GM19351 (cell line): ENCODE measurements around the gene LMBRD2.

Experiments
- ATAC-seq: cut with Tn5 transposase; IDR thresholded peaks from one replicate; pipeline ENCODE4 v1.9.1; 2021; ENCODE audit warnings: mild to moderate bottlenecking, moderate library complexity; ENCODE audit not compliant: unreplicated experiment

LMBRD2 gene

DNA sequence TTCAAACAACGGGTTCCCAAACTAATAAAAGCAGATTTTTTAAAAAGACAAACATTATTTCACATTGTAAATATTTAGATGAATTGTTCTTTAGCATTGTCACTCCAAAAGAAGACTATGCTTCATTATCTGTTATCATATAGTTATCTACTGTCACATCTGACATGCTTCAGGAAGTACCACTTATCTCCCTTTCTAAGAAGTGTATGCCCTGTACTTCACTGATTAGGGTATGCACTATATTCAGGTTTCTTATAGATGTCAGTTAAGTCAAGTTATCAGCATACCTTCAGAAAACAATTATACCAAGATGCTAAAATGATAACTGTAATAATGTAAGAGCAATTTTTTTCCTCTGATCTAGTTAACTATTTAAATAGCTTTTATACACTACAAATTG lies 40.4 kb downstream of the LMBRD2 start:
- ATAC-seq: no peak

DNA sequence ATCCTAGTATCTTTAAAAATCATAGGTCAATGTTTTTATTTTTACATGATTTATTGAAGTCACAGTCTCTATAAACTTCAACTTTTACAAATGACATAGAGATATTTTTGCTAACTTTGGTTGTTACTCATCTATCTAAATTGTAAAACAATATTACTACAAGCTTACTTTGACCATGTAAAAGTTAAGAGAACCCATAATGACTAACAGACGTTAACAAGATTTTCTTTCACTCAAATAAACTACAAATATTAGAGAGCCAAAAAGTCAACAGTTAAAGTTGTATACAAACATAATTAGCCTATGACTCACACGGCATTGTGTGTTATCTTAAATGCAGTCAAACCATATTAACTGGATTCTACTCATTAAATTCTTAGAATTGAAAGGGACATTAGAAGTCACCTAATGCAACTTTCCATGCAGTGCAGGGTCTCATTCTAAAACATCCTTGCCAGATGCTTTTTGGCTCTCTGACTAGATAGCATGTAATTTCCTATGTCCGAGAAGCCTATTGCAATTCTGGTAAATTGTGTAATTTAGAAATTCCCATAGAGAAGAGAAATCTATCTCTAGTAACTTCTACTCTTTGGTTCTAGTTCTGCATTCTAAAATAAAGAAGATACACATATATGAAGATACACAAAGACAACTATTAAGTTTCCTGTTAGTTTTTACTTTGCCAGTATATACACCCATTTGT lies 42.8 kb downstream of the LMBRD2 start:
- no peak for ATAC-seq

DNA sequence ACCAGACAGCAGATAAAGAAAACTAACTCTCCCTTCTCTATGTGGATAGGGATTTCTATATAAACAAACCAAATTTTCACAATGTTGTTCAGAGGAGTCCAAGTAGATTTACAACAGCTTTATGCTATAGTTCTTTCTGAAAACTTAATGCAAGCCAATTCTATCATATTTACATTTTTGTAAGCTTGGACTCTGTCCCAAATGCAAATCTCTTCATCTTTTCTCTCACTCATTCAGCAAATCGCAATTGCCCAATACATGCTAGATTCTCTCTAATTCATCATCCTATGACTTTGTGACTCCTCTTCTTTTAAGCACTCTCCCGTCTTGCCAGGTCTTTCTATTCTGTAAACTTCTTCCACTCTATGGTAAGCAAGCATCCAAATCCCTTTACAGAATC lies 45.9 kb downstream of the LMBRD2 start:
- no peak for ATAC-seq

DNA sequence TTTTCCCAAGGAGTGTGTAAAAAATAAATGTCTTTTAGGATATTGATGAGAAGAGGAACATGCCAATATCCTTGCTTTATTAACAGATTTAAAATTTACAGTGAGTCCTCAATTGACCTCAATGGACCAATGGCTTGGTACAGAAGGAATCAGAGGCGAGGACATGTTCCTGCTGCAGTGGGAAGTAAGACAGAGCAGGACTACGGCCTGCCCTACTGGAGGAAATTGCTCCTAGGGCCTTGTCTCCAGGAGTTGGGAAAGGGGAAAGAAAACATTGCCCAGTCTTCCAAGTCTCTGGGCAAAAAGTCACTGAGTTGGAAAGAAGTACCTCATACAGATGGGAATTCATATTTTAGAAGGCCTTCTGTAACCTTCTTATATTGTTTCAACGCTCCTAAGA lies 51.9 kb downstream of the LMBRD2 start:
- ATAC-seq: no peak

DNA sequence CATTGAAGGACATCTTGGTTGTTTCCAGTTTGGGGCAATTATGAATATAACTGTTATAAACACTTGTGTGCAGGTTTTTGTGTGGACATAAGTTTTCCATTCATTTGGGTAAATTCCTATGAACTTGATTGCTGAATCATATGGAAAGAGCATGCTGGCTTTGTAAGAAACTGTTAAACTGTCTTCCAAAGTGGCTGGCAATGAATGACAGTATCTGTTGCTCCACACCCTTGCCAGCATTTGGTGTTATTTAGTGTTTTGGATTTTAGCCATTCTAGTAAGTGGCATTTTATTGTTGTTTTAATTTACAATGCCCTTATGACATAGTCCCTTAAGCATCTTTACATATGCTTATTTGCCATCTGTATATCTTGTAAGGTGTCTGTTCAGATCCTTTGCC lies 55.2 kb downstream of the LMBRD2 start:
- no peak for ATAC-seq

DNA sequence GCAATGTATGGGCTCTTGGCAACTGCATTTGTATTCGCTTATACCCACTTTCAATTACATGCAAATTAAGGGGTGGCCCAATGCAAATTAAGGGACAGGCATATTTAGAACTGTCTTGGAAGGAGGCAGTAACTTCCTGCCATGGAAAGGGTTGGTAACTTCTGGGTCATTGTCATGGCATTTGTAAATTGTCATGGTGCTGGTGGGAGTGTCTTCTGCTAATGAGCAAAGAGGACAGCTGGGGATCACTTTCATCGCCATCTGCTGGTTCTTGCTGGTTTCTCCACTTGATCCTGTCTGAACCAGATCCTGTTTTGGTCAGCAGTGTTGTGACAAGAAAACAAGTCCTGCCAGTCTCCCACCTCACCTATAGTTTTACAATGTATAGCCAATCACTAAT lies 61.7 kb downstream of the LMBRD2 start:
- peak; percentile 90 for ATAC-seq

DNA sequence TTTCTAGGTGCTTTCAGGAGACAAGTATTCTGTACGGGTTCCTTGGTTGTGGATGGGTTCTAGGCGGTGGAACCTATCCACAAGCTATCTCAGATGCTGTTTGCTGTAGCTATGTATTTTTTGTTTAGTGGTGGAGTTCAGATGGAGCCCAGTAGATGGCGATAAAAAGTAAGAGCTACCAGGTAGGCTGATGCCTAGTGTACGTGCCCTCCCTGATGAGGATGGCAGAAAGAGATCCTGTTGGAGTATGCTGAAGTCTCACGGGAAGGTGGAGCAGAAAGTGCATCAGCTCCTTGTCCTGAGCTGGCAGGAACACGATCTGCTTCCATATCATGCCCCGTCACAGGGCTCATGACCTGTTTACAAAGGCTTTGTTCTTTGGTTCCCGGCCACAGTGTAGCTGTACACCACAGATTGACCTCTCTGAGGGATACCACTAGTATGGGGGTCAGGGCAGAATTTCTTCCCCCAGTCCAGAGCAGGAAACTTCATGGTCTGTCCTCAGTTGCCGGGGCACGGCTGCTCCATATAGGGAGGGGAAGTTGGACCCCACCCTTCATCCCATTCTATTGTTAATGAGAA lies 72.4 kb downstream of the LMBRD2 start:
- peak; percentile 98 for ATAC-seq

DNA sequence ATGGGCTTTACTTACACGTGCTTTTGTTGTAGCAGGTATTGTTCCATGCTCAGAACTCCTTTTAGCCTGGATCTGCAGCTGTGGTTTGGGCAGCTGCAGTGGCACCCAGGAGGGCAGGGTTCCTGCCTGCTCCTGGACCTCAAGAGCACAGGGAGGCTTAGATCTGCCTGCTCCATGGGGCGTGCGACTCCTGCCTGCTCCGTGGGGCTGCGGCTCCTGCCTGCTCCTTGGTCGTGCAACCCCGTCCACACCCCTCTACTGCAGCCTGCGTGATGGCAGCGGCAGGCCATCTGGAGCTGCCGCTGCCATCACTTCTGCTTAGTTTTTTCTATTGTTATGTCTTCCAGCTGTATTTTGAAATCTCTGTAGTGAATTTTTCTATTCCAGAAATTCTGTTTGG lies 73.3 kb downstream of the LMBRD2 start:
- no peak for ATAC-seq

DNA sequence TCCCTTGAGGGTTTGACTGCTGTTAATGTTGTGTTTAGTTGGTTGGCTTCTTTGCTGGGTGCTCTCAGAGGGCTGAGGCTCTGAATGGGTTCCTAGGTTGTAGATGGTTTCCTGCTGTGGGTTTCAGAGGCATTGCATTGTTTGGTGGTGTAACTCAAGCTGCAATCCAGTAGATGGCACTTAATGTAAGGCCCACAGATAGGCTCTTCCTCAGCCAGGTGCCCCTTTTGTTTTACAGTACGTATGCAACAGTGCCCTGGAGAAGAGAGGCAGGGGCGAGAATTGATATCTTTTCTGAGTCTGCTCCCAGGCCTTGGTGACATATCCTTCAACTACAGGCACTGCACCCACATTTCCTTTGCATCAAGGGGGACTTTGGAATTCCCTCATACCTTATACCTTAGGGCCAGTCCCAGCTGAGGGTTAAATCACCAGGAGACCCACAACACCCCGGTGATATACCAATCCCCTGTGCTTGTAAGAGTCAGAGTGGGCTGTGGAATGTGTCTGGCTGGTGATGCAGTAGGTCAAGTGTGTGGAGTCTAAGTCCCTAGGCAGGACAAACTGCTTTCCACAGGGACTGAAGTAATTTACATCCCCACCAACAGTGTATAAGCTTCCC lies 78.0 kb downstream of the LMBRD2 start:
- ATAC-seq: peak; percentile 84

DNA sequence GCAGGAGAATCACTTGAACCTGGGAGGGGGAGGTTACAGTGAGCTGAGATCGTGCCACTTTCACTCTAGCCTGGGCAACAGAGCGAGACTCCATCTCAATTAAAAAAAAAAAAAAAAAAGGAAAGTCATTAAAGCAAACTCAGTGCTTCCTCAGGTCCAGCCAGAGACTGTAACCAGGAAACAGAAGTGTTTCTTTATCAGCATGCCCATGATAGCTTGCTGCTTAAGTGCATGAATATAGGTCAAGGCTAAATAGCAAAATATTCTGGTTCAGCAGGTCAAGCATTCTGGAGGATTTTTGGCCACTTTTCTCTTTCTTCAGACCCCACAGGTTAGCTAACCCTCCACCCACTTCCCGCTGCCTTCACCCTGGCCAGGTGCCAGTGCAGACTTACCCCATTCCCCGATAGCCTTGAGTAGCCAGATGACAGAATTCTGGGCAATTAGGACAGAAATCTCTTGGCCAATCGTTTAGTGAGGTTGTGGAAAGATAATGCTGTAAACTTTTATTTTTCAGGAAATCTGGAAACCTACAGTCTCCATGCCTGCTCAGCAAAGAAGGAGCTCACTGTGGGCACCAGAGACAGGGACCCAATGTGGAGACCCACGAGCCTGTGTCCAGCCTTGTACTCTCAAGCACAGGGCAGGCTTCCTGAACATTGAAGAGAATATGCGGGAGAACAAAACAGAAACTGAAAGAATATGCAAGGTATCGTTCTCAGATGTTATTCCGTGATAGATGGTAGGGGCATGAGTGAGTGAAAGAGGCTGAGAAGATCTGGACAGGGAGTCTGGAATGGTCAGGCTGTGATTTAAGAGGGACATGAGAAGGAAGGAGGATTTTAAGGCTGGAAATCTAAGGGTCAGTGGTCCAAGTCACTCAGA lies 80.8 kb downstream of the LMBRD2 start:
- peak; percentile 54 for ATAC-seq

DNA sequence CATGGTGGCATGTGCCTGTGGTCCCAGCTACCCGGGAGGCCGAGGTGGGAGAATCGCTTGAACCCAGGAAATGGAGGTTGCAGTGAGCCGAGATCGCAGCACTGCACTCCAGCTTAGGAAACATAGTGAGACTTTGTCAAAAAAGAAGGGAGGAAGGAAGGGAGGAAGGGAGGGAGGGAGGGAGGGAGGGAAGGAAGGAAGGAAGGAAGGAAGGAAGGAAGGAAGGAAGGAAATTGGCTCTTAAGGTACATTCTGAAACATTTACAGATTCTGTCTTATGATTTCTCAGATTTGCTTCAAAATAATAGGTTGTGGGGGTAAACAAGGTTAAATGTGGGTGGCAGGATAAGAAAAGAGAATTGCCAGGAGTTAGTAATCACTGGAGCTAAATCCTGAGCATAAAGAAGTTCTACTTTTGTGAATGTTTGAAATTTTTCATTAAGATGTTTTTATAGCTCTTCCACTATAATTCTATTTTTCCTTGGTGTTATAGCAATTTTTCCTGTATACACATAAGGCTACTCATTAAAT lies 82.9 kb downstream of the LMBRD2 start:
- ATAC-seq: no peak

DNA sequence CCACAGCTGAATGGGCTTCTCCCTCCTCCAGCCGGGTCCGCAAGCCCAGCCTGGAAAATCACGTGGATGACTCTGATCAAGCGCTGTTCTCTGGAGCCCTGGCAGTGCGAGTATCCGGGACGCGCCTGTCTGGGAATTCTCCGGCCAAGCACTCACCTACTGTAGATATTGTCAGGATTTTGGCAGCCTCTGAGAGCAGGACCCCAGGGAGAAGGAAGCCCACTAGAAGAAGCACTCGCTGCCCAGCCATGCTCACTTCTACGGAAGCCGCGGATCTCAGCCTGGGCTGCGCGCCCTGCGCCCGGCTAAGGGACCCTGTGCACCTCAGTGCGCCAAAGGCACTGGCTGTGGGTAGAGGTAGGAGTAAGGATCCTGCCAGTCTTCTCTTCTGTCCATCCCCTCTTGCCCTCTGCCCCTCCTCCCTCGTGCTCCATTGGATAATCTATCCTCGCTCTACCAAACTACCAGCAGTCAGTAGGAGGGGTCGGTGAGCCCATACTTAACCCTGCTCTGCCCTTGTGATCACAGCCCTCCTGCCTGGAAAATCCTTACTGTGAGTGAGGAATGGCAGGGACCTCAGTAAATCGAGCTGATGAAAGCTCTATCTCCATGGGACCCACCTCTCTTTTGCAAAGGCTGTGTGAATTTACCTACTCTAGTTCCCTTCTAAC lies 85.0 kb downstream of the LMBRD2 start, which contains the start of gene UGT3A2:
Gene UGT3A2 (minus strand): TSS at position 343 of the 671 bp plus-strand sequence. CDS start 93 bp downstream, at position 250.
- no peak for ATAC-seq

DNA sequence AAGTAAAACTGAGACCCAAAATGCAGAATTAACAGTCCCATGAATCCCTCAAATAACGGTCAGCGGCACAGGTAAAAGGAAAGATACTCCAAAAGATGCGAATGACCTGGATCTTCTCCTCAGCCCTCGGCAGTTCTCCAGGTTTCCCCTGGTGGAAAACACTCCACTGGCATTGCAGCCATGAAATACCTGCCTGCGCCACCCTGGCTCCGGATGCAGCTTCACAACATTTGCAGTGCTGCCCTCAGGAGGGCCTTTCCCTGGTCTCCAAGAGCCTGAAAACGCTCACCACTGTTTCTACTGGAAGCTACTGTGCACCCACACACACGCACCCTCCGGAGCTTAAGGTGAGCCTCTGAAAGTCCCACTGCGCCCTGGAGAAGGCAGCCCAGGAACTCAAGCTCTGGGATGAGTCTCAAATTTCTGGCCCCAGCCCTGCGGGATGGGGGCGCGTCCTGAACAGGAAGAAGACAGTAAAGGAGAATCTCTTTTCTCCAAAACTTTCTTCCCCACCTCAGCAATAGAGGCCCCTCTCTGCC lies 85.6 kb downstream of the LMBRD2 start:
- ATAC-seq: no peak

DNA sequence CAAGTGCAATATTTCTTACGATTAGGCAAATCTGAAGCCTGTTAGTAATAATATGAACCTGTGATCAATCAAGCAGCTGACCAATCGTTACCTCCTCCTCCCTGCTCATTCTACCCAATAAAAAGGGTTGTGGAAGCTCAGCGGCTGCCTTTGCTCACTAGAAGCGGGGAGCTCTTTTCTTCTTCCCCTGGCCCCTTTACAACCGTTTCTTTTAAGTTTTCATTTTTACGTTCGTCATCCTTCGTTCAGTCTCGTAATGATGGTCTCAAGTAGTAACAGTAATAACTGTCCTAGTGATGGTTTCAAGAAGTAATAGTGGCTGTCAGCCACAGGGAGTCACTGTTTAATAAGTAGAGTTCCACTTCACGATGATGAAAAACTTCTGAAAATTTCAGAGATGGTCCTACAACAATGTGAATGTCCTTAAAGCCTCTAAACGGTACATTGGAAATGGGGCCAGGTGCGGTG lies 91.2 kb downstream of the LMBRD2 start:
- ATAC-seq: peak; percentile 85

DNA sequence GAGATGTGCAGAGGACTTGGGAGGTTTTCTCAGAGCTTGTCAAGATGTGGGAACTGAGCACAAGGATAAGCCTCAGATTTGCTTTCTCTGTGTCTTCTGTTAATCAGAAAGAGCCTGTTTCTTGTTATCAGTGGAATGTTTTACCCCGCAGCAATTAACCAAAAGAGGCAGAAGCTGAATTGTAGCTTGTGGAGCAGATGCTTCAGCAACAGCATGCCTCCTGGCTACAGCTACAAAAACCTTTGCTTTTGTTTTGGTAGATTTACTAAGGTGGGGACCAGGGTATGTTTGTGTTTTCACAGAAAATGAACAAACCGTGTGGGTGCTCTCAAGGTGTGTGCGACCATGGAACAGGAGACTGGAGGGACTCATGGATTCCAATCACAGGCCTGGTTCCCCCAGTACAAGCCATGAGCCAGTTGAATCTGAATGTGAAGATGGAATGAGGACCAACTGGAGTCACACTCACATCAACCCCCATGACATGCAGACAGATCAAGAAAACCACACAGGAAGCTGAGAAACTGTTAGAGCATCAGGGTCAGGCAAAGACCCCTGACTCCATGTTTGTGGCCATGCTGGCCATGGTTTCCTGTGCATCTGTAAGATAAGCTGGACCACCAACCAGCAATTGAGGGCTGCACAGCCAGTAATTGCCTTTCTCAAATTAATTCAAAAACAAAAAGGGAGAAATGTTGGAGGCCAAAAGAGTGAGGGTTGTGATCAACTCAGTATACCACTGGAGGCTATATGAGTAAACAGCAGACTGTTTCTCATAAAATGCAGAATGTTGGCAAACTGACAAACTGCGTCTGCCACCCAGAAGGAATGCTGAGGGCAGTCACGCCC lies 91.9 kb downstream of the LMBRD2 start:
- no peak for ATAC-seq

DNA sequence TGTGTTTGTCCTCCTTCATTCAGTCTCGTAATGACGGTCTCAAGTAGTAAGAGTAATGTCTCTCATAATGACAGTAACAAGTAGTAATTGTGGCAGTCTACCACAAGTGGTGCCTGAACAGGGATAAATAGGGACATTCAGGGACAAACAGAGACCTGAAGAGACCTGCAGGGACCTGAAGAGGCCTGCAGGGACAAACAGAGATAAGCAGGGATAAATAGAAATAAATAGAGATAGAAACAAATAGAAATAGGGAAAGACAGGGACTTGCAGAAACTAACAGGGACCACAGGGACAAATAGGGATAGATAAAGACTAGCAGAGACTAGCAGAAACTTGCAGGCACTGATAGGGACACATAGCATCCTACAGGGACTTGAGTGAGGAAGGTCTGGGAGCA lies 92.9 kb downstream of the LMBRD2 start:
- ATAC-seq: no peak

DNA sequence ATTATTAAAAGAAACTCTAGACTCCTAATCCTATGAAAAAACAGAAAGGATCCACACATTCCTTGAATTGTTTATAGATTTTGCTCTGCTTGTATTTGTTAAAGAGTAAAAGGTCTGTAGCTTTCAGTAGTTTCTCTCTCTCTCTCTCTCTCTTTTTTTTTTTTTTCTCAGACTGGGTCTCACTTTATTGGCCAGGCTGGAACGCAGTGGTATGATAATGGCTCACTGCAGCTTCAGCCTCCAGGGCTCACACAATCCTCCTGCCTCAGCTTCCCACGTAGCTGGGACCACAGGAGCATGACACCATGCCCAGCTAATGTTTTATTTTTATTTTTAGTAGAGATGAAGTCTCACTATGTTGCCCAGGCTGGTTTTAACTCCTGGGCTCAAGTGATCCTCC lies 94.3 kb downstream of the LMBRD2 start:
- no peak for ATAC-seq

DNA sequence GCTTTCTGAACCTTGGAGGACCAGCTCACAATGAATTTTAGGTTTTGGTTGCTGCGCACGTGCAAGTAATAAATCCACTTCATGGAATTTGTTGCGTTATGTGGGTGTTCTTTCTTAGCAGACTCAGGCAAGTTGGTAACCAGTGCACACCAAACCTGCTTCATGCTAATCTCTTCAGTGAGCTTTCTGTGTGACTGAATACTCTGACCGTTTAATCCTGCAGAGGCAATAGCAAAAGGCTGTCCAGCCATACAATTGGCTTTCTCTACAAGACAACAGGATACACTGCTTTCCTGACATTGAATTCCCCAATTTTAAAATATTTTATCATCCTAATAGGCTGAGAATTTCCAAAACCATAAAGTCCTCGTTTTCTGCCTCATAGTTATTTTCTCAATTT lies 95.3 kb downstream of the LMBRD2 start:
- ATAC-seq: no peak

DNA sequence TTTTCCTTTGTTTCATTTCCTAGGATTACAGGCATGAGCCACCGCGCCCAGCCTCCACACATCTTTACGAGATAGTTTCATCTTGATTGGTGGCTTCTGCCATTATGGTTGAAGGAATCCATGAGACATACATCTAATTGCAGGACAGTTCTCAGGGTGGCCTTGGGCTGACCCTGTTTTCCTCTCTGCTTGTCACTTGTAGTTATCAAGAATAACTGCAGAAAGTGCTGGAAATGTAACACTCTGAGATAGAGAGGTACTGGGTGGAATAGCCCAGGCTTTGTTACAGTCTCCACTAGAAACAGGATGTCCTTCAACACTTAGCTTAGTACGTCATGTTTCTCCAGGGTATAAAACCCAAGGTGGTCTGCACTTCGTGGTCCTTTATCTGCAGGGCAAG lies 95.7 kb downstream of the LMBRD2 start:
- no peak for ATAC-seq
